OCI-LY1 (cell line): Measurements from ENCODE around the gene SLC28A1.

ENCODE experiments used
- H2AFZ ChIP-seq: fragments of 200-600 bp; sonication (generic), shearing (Covaris generic); 2 replicates; pipeline ENCODE4 v1.6.0; 2014; ENCODE audit warnings: antibody characterized with exemption, mild to moderate bottlenecking, low read length
- H3F3A ChIP-seq: fragments of 200-600 bp; sonication (generic), shearing (Covaris generic); 2 replicates; pipeline ENCODE4 v1.6.0; 2014; ENCODE audit warnings: mild to moderate bottlenecking, antibody characterized with exemption, low read length, moderate library complexity; ENCODE audit not compliant: insufficient read depth
- H3K27ac ChIP-seq: fragments of 200-600 bp; sonication (generic); 2 replicates; pipeline ENCODE4 v1.5.1; 2014; ENCODE audit warnings: low read length, mixed run types, mild to moderate bottlenecking, low read depth; ENCODE audit not compliant: poor library complexity, severe bottlenecking
- H3K27me3 ChIP-seq: fragments of 200-600 bp; sonication (generic); 2 replicates; pipeline ENCODE4 v1.6.0; 2014; ENCODE audit warnings: antibody characterized with exemption, mild to moderate bottlenecking, low read length, moderate library complexity; ENCODE audit not compliant: insufficient read depth
- H3K36me3 ChIP-seq: fragments of 200-600 bp; sonication (generic); 2 replicates; pipeline ENCODE4 v1.6.1; 2014; ENCODE audit warnings: mild to moderate bottlenecking, antibody characterized with exemption, low read length, moderate library complexity, mixed read lengths; ENCODE audit not compliant: insufficient read depth
- H3K4me1 ChIP-seq: fragments of 200-600 bp; sonication (generic); 2 replicates; pipeline ENCODE4 v1.5.1; 2014; ENCODE audit warnings: mild to moderate bottlenecking, low read length, moderate library complexity; ENCODE audit not compliant: insufficient read depth, severe bottlenecking
- H3K4me2 ChIP-seq: fragments of 200-600 bp; sonication (generic), shearing (Covaris generic); 2 replicates; pipeline ENCODE4 v1.6.1; 2014; ENCODE audit warnings: low read length
- H3K4me3 ChIP-seq: fragments of 200-600 bp; sonication (generic); 2 replicates; pipeline ENCODE4 v1.5.1; 2014; ENCODE audit warnings: low read length, low read depth, mild to moderate bottlenecking, mixed read lengths; ENCODE audit not compliant: poor library complexity, severe bottlenecking
- H3K79me2 ChIP-seq: fragments of 200-600 bp; shearing (Covaris generic); 2 replicates; pipeline ENCODE4 v1.6.1; 2016; ENCODE audit warnings: mixed run types, low read length, mixed read lengths; ENCODE audit not compliant: insufficient read depth
- H3K9ac ChIP-seq: fragments of 200-600 bp; sonication (generic), shearing (Covaris generic); 2 replicates; pipeline ENCODE4 v1.6.1; 2014; ENCODE audit warnings: mild to moderate bottlenecking, low read length, mixed read lengths
- H3K9me2 ChIP-seq: fragments of 200-600 bp; sonication (generic), shearing (Covaris generic); 2 replicates; pipeline ENCODE4 v1.6.1; 2014; ENCODE audit warnings: low read depth, mild to moderate bottlenecking, low read length, mixed read lengths
- H3K9me3 ChIP-seq: fragments of 200-600 bp; shearing (Covaris generic); 2 replicates; pipeline ENCODE4 v1.6.1; 2014; ENCODE audit warnings: low read length, mixed read lengths
- H4K20me1 ChIP-seq: fragments of 200-600 bp; sonication (generic), shearing (Covaris generic); 2 replicates; pipeline ENCODE4 v1.6.0; 2016; ENCODE audit warnings: mild to moderate bottlenecking, low read length; ENCODE audit not compliant: insufficient read depth
- EZH2 ChIP-seq: fragments of 200-600 bp; sonication (generic), shearing (Covaris generic); IDR thresholded peaks from 2 replicates; pipeline ENCODE4 v1.8.0; 2017; ENCODE audit warnings: borderline replicate concordance, mixed run types, mild to moderate bottlenecking, antibody characterized with exemption, low read length, moderate library complexity, mixed read lengths
- TF ChIP-seq, protein P1 (sequence below): fragments of 200-600 bp; sonication (generic), shearing (Covaris generic); IDR thresholded peaks from 2 replicates; pipeline ENCODE4 v1.5.1; 2017; ENCODE audit warnings: mild to moderate bottlenecking, antibody characterized with exemption, low read length, moderate library complexity, mixed read lengths

SLC28A1 gene

DNA sequence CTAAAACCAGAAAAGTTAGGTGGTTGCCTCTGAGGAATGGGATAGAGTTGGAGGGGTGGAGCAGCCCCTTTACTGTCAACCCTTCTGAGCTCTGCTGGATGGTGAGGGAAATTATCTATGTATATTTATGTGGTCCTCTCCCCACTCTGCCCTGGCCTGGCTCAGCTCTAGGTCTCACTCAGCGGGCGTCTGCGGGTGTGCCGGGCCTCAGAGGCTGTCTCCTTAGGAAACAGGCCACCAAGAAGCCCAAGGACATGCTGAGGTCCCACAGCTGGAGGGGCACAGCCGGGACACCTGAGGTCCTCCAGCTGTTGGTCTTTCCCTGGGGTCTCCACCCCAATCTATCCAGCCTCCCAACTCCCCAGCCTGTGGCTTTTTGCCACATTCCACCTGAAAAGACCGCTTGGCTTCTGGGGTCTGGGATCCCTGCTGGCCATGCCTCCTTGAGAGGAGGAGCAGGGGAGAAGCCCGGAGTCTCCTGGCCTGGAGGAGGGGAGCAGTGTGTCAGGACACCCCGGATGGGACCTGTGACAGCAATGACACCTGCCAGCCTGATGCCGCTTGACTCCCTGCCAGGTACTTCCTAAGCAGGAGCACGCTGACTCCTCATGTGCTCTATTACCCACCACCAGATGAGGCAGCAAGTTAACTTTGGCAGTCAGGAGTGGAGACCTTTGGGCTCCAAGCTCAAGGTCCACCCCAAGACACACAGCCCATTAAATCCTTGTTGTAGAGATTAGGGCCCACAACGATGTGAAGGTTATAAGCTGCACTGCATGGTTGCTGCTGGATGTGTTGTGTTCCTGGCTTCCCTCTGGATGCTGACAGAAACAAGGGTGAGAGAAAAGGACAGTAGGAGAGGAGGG lies at the start of gene SLC28A1:
TSS of gene SLC28A1 (plus strand) at position 747 of the 866 bp plus-strand sequence. CDS start 3,099 bp downstream, outside the sequence.
- Histone ChIP-seq H3K4me2 (no peak within 1 kb of the TSS), H3K4me3 (no peak within 1 kb of the TSS), H4K20me1 (no peaks in the 10 kb centered on the region), H3F3A (no peaks in the 10 kb centered on the region), H3K9ac (no peak within 1 kb of the TSS), H3K79me2 (no peaks in the 10 kb centered on the region), H2AFZ (no peak within 1 kb of the TSS), H3K9me3 (no peaks in the 10 kb centered on the region), H3K4me1 (no peaks in the 10 kb centered on the region), H3K27me3 (no peaks in the 10 kb centered on the region), H3K27ac (no peak within 1 kb of the TSS), H3K36me3 (no peaks in the 10 kb centered on the region), H3K9me2 (no peaks in the 10 kb centered on the region)
- TF ChIP-seq EZH2: no peak
- TF ChIP-seq, protein P1, sequence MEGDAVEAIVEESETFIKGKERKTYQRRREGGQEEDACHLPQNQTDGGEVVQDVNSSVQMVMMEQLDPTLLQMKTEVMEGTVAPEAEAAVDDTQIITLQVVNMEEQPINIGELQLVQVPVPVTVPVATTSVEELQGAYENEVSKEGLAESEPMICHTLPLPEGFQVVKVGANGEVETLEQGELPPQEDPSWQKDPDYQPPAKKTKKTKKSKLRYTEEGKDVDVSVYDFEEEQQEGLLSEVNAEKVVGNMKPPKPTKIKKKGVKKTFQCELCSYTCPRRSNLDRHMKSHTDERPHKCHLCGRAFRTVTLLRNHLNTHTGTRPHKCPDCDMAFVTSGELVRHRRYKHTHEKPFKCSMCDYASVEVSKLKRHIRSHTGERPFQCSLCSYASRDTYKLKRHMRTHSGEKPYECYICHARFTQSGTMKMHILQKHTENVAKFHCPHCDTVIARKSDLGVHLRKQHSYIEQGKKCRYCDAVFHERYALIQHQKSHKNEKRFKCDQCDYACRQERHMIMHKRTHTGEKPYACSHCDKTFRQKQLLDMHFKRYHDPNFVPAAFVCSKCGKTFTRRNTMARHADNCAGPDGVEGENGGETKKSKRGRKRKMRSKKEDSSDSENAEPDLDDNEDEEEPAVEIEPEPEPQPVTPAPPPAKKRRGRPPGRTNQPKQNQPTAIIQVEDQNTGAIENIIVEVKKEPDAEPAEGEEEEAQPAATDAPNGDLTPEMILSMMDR: no peak

GRCh38 chr15:84834969-84835368 lies 49.5 kb upstream of the SLC28A1 start:
- Histone ChIP-seq H3F3A (no peaks in the 10 kb centered on the region), H3K9ac (no peak overlapping the region), H2AFZ (no peak overlapping the region), H4K20me1 (no peaks in the 10 kb centered on the region), H3K9me2 (no peaks in the 10 kb centered on the region), H3K79me2 (no peaks in the 10 kb centered on the region), H3K36me3 (no peaks in the 10 kb centered on the region), H3K4me1 (no peaks in the 10 kb centered on the region), H3K4me2 (no peak overlapping the region), H3K27me3 (no peaks in the 10 kb centered on the region), H3K27ac (no peak overlapping the region), H3K4me3 (no peak overlapping the region), H3K9me3 (no peaks in the 10 kb centered on the region)
- TF ChIP-seq, protein P1: no peak

DNA sequence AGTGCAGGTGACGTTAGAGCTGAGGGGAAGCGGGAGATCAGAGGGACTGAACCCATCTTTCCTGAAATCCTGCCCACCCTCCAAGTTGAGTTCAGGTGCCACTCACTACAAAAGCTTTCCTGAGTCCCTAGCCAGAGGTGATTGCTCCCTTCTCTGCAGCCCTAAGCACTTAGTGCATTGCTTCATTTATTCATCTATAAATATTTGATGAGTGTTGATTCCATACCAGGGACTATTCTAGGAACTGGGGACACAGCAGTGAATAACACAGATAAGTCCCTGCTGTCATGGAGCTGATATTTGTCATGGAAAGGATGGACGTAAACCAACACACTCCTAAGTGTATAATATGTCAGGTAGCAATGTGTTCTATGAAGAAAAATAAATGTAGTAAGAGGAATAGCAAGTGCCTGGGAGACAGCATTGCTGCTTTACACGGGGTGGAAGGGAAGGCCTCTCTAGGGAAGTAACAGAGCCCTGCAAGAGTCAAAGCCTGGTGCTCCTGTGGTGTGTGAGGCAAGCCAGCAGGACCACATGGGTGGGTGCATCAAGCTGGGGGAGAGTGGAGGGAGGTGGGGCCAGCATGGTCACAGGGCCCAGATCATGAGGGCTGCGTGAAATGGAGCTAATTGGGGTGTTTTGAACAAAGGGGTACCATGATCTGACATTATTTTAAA lies 48.7 kb upstream of the SLC28A1 start:
- Histone ChIP-seq H3K79me2 (no peaks in the 10 kb centered on the region), H3K27ac (no peak overlapping the region), H2AFZ (no peak overlapping the region), H3K27me3 (no peaks in the 10 kb centered on the region), H3K9me2 (no peaks in the 10 kb centered on the region), H3K9me3 (no peaks in the 10 kb centered on the region), H3K4me1 (no peaks in the 10 kb centered on the region), H3K4me2 (no peak overlapping the region), H3K4me3 (no peak overlapping the region), H4K20me1 (no peaks in the 10 kb centered on the region), H3K36me3 (no peaks in the 10 kb centered on the region), H3F3A (no peaks in the 10 kb centered on the region), H3K9ac (no peak overlapping the region)
- TF ChIP-seq, protein P1: no peak
- TF ChIP-seq EZH2: no peak
